AG04449 (cell line): ENCODE data around the gene SLC19A2.

Source experiments
- CTCF ChIA-PET: fragments of 350-600 bp; formaldehyde crosslinking; extraction: SDS; loops from one replicate; lab custom pipeline; 2021; ENCODE audit warnings: antibody characterized with exemption; lab: Yijun Ruan, JAX
- POLR2A ChIA-PET: fragments of 400-600, 350-600 bp; formaldehyde crosslinking; extraction: SDS; loops from one replicate; lab custom pipeline; 2020; ENCODE audit warnings: antibody characterized with exemption, inconsistent platforms; lab: Yijun Ruan, JAX
- DNase-seq: peaks from one replicate; pipeline ENCODE4 v3.0.0-alpha.2; 2010; ENCODE audit warnings: low read depth, low spot score
- H3K4me3 ChIP-seq: 2 replicates; pipeline ENCODE4 v1.5.1; 2011; ENCODE audit warnings: low read depth, mild to moderate bottlenecking, control low read depth, low read length
- CTCF ChIP-seq: IDR thresholded peaks from one replicate; pipeline ENCODE4 v1.5.1; 2011; ENCODE audit warnings: mild to moderate bottlenecking, moderate library complexity, low read length, control low read depth, inconsistent platforms; ENCODE audit not compliant: insufficient read depth; ENCODE audit errors: missing control alignments

Gene SLC19A2

GRCh38 chr1:169487133-169487532 is 1.4 kb upstream of the SLC19A2 start:
- no peak for DNase-seq
- H3K4me3 ChIP-seq: no peak overlapping the region
- TF ChIP-seq CTCF: no peak
- POLR2A ChIA-PET: no interaction called here
- CTCF ChIA-PET: interaction anchor here (2.8 kb wide), 1 partner anchor 59 kb away, joined by 11 read pairs; no protein-coding TSS in a partner anchor

GRCh38 chr1:169486281-169487051 is 722 bp upstream of the SLC19A2 start:
- DNase-seq: no peak
- TF ChIP-seq CTCF: no peak
- H3K4me3 ChIP-seq: peak overlapping the region; percentile 78
- CTCF ChIA-PET: interaction anchor here (0.8 to 2.8 kb wide), 3 partner anchors 13 to 60 kb away, joined by 3 to 11 read pairs (median 3); no protein-coding TSS in a partner anchor
- POLR2A ChIA-PET: interaction anchor here (0.5 to 1.0 kb wide), 4 partner anchors 9 to 408 kb away, joined by 3 to 5 read pairs (median 4); partner anchors contain the start of gene SCYL3

- ChIA-PET POLR2A (interaction anchor here (0.6 to 1.0 kb wide), 2 partner anchors 26 to 1260 kb away, joined by 3 to 5 read pairs; no protein-coding TSS in a partner anchor), CTCF (interaction anchor here (2.8 kb wide), 1 partner anchor 62 kb away, joined by 11 read pairs; no protein-coding TSS in a partner anchor)
- DNase-seq: no peak
- H3K4me3 ChIP-seq: peak overlapping the region; percentile 78
- no peak for TF ChIP-seq CTCF
These were observed 887 bp downstream of the SLC19A2 start for GRCh38 chr1:169484683-169485430.

- CTCF ChIA-PET: interaction anchor here (0.8 kb wide), 1 partner anchor 11 kb away, joined by 3 read pairs; no protein-coding TSS in a partner anchor
- H3K4me3 ChIP-seq: no peak overlapping the region
- POLR2A ChIA-PET: interaction anchor here (0.6 kb wide), 1 partner anchor 1260 kb away, joined by 3 read pairs; no protein-coding TSS in a partner anchor
- TF ChIP-seq CTCF: no peak
- no peak for DNase-seq
These were observed 1.6 kb downstream of the SLC19A2 start for GRCh38 chr1:169484101-169484500.

- no peak overlapping the region for H3K4me3 ChIP-seq
- POLR2A ChIA-PET: no interaction called here
- no peak for DNase-seq
- CTCF ChIA-PET: interaction anchor here (0.8 kb wide), 1 partner anchor 10 kb away, joined by 3 read pairs; no protein-coding TSS in a partner anchor
- TF ChIP-seq CTCF: no peak
These were observed 2.2 kb downstream of the SLC19A2 start for GRCh38 chr1:169483500-169483966.
